ENCODE measurements around the gene NME5.

Gene NME5

GRCh38 chr5:138111181-138111580 is 28.0 kb downstream of the NME5 start:
- H3K4me3 ChIP-seq (ENCODE audit: low read depth, low read length), result no peak overlapping the region
- TF ChIP-seq CTCF (conservative IDR thresholded peaks at IDR 0.05; ENCODE audit: low read depth, low read length), result no peak
- no peak for DNase-seq (ENCODE audit: low read depth)

- DNase-seq (ENCODE audit: low read depth), result no peak
- TF ChIP-seq CTCF (conservative IDR thresholded peaks at IDR 0.05; ENCODE audit: low read depth, low read length), result no peak
- no peak overlapping the region for H3K4me3 ChIP-seq (ENCODE audit: low read depth, low read length)
Measured at GRCh38 chr5:138110266-138110963, 28.8 kb downstream of the NME5 start.

GRCh38 chr5:138109463-138110265 is 29.6 kb downstream of the NME5 start:
- no peak for TF ChIP-seq CTCF (conservative IDR thresholded peaks at IDR 0.05; ENCODE audit: low read depth, low read length)
- DNase-seq (ENCODE audit: low read depth), result no peak
- H3K4me3 ChIP-seq (ENCODE audit: low read depth, low read length), result no peak overlapping the region

- H3K4me3 ChIP-seq (ENCODE audit: low read depth, low read length), result no peak overlapping the region
- TF ChIP-seq CTCF (conservative IDR thresholded peaks at IDR 0.05; ENCODE audit: low read depth, low read length), result no peak
- DNase-seq (ENCODE audit: low read depth), result no peak
Measured at GRCh38 chr5:138107213-138107612, 32.0 kb downstream of the NME5 start.

GRCh38 chr5:138105709-138106108 is 33.5 kb downstream of the NME5 start:
- no peak for TF ChIP-seq CTCF (conservative IDR thresholded peaks at IDR 0.05; ENCODE audit: low read depth, low read length)
- no peak for DNase-seq (ENCODE audit: low read depth)
- no peak overlapping the region for H3K4me3 ChIP-seq (ENCODE audit: low read depth, low read length)

- H3K4me3 ChIP-seq (ENCODE audit: low read depth, low read length), result no peak overlapping the region
- no peak for DNase-seq (ENCODE audit: low read depth)
- no peak for TF ChIP-seq CTCF (conservative IDR thresholded peaks at IDR 0.05; ENCODE audit: low read depth, low read length)
Measured at GRCh38 chr5:138103319-138103637, 36.0 kb downstream of the NME5 start.

All from choroid plexus epithelial cell (primary cell).